Fibroblast of lung (primary cell): Measurements from ENCODE around the gene TNFSF10. TPM values are rescaled to one million over a fixed set of nuclear protein-coding genes. Genes with fewer than 3 reads are reported as not detected.

Experiments
- DNase-seq, 2 donors: peaks; one replicate each; pipeline versions ENCODE4 v3.0.0 to v3.0.0-alpha.2; 2010; ENCODE audit warnings: low read depth in 2 of 2
- H2AFZ ChIP-seq: 2 replicates; pipeline ENCODE4 v1.5.1; 2012; ENCODE audit warnings: low read length, control low read depth, inconsistent platforms
- H3K27ac ChIP-seq: 2 replicates; pipeline ENCODE4 v1.5.1; 2011; ENCODE audit warnings: low read length, control low read depth; ENCODE audit not compliant: insufficient read depth
- H3K27me3 ChIP-seq: 2 replicates; pipeline ENCODE4 v1.5.1; 2011; ENCODE audit warnings: mild to moderate bottlenecking, low read length; ENCODE audit not compliant: control insufficient read depth, insufficient read depth
- H3K36me3 ChIP-seq: 2 replicates; pipeline ENCODE4 v1.5.1; 2011; ENCODE audit warnings: low read length; ENCODE audit not compliant: control insufficient read depth, insufficient read depth
- H3K4me1 ChIP-seq: 2 replicates; pipeline ENCODE4 v1.5.1; 2011; ENCODE audit warnings: low read length; ENCODE audit not compliant: control insufficient read depth, insufficient read depth; ENCODE audit errors: extremely low read depth
- H3K4me2 ChIP-seq: 2 replicates; pipeline ENCODE4 v1.5.1; 2011; ENCODE audit warnings: low read length, control low read depth; ENCODE audit not compliant: insufficient read depth; ENCODE audit errors: extremely low read depth
- H3K4me3 ChIP-seq, 4 experiments: fragments of 200-600 bp in 1 of 4; sonication (generic) in 1 of 4; replicated peaks in 1 of 4; 2 replicates each; pipeline ENCODE4 v1.5.1; 2011 to 2016; ENCODE audit warnings: low read length in 4 of 4, low read depth in 3 of 4, mild to moderate bottlenecking in 3 of 4, control low read depth in 2 of 4, inconsistent platforms in 1 of 4, mixed read lengths in 1 of 4; ENCODE audit not compliant: insufficient read depth in 1 of 4; ENCODE audit errors: control extremely low read depth in 1 of 4
- H3K79me2 ChIP-seq: 2 replicates; pipeline ENCODE4 v1.5.1; 2012; ENCODE audit warnings: mild to moderate bottlenecking, low read length, inconsistent platforms; ENCODE audit not compliant: control insufficient read depth, insufficient read depth
- H3K9ac ChIP-seq: 2 replicates; pipeline ENCODE4 v1.5.1; 2011; ENCODE audit warnings: mild to moderate bottlenecking, low read length, control low read depth; ENCODE audit not compliant: insufficient read depth
- H3K9me3 ChIP-seq: 2 replicates; pipeline ENCODE4 v1.5.1; 2012; ENCODE audit warnings: low read depth, low read length; ENCODE audit not compliant: control insufficient read depth, insufficient read depth
- H4K20me1 ChIP-seq: 2 replicates; pipeline ENCODE4 v1.5.1; 2011; ENCODE audit warnings: low read length; ENCODE audit not compliant: control insufficient read depth, insufficient read depth; ENCODE audit errors: extremely low read depth
- CTCF ChIP-seq, 2 donors: IDR thresholded peaks in 1 of 2; conservative IDR thresholded peaks in 1 of 2; 1 replicate in 1 of 2; 2 replicates in 1 of 2; pipeline ENCODE4 v1.5.1; 2011 to 2012; ENCODE audit warnings: low read length in 2 of 2, control low read depth in 1 of 2, inconsistent platforms in 1 of 2, low read depth in 1 of 2, mild to moderate bottlenecking in 1 of 2
- EZH2 ChIP-seq: IDR thresholded peaks from 2 replicates; pipeline ENCODE4 v1.5.1; 2012; ENCODE audit warnings: low read length, control low read depth, mild to moderate bottlenecking; ENCODE audit errors: missing control alignments
- polyA plus RNA-seq, 2 donors: library from polyadenylated mRNA; depleted of rRNA in 1 of 2; stranded (reverse) in 1 of 2; unstranded in 1 of 2; fragments of >200 nt; gene quantifications; 2 replicates each; pipeline ENCODE4 v1.2.1, GENCODE V29; 2011 to 2012; ENCODE audit warnings: missing spikeins in 1 of 2
- total RNA-seq: library from RNA; depleted of rRNA; stranded (reverse); fragments of >200 nt; gene quantifications from 2 replicates; pipeline ENCODE4 v1.2.1, GENCODE V29; 2014

TNFSF10 gene
- total and polyA plus RNA-seq, 2 donors (not counting 1 experiment from before 2014, with no cell fraction given) = 1.3 to 4.3 TPM

GRCh38 chr3:172564499-172564898 is 41.3 kb upstream of the TNFSF10 start:
- no peaks in the 10 kb centered on the region for H3K27me3 ChIP-seq
- H3K36me3 ChIP-seq = no peaks in the 10 kb centered on the region
- H3K79me2 ChIP-seq = no peaks in the 10 kb centered on the region
- TF ChIP-seq EZH2 (no peak), CTCF (conservative IDR thresholded peaks at IDR 0.05 in 1 of 2, IDR thresholded peaks at IDR 0.05 in 1 of 2; ENCODE audit: low read depth in 1 of 2, low read length in 2 of 2) (no peak)
- H4K20me1 ChIP-seq = no peaks in the 10 kb centered on the region
- no peak overlapping the region for H3K4me2 ChIP-seq
- H3K4me3 ChIP-seq = no peak overlapping the region
- H3K9me3 ChIP-seq = no peaks in the 10 kb centered on the region
- H2AFZ ChIP-seq = no peak overlapping the region
- H3K27ac ChIP-seq = no peak overlapping the region
- no peak overlapping the region for H3K9ac ChIP-seq
- DNase-seq = no peak
- H3K4me1 ChIP-seq = no peaks in the 10 kb centered on the region

- TF ChIP-seq EZH2 (no peak), CTCF (conservative IDR thresholded peaks at IDR 0.05 in 1 of 2, IDR thresholded peaks at IDR 0.05 in 1 of 2; ENCODE audit: low read depth in 1 of 2, low read length in 2 of 2) (no peak)
- peak overlapping the region in 3 of 4 experiments; percentile 24 to 31 (median 26) for H3K4me3 ChIP-seq
- H3K27ac ChIP-seq = peak overlapping the region; percentile 14
- peak; percentile 89 to 95 for DNase-seq
- H3K4me1 ChIP-seq = no peaks in the 10 kb centered on the region
- H3K79me2 ChIP-seq = no peaks in the 10 kb centered on the region
- H3K36me3 ChIP-seq = no peaks in the 10 kb centered on the region
- no peaks in the 10 kb centered on the region for H3K9me3 ChIP-seq
- H2AFZ ChIP-seq = peak overlapping the region; percentile 62
- H3K4me2 ChIP-seq = peak overlapping the region; percentile 69
- H4K20me1 ChIP-seq = no peaks in the 10 kb centered on the region
- H3K9ac ChIP-seq = peak overlapping the region; percentile 10
- no peaks in the 10 kb centered on the region for H3K27me3 ChIP-seq
These were observed 39.9 kb upstream of the TNFSF10 start for GRCh38 chr3:172562871-172563865.

DNA sequence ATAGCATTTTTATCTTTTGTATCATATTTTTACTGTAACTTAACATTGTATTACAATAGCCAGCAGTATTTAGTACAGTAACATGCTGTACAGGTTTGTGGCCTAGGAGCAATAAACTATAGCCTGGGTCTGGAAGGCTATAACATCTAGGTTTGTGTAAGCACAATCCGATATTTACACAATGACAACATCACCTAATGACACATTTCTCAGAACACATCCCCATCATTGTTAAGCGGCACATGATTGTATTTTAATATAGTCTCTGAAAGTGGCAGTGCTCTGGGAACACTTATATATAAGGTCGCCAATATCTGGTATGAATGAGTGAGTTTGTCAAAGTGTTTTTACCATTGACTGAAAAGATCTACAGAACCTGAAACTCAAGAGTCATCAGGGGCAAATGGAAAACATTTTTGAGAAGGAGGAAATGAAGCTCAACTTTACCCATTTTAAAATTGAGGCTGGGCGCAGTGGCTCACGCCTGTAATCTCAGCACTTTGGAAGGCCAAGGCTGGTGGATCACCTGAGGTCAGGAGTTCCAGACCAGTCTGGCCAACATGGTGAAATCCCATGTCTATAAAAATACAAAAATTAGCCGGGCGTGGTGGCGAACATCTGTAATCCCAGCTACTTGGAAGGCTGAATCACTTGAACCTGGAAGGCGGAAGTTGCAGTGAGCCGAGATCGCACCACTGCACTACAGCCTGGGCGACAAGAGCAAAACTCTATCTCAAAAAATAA is 38.8 kb upstream of the TNFSF10 start:
- H3K36me3 ChIP-seq = no peaks in the 10 kb centered on the region
- H3K27ac ChIP-seq = no peak overlapping the region
- TF ChIP-seq EZH2 = no peak
- no peak for TF ChIP-seq CTCF (conservative IDR thresholded peaks at IDR 0.05 in 1 of 2, IDR thresholded peaks at IDR 0.05 in 1 of 2; ENCODE audit: low read depth in 1 of 2, low read length in 2 of 2)
- no peak for DNase-seq
- H3K79me2 ChIP-seq = no peaks in the 10 kb centered on the region
- H3K9me3 ChIP-seq = no peaks in the 10 kb centered on the region
- no peaks in the 10 kb centered on the region for H4K20me1 ChIP-seq
- no peaks in the 10 kb centered on the region for H3K4me1 ChIP-seq
- H2AFZ ChIP-seq = no peak overlapping the region
- H3K27me3 ChIP-seq = no peaks in the 10 kb centered on the region
- H3K4me3 ChIP-seq = no peak overlapping the region
- H3K9ac ChIP-seq = no peak overlapping the region
- no peak overlapping the region for H3K4me2 ChIP-seq
